GM18498 (cell line): Measurements from ENCODE around the gene PRSS35.
"Not testable (repeated sequence)": the region's sequence is repeated elsewhere in the genome, so short reads cannot be mapped to it uniquely, and the experiment has no call there.

Experiments
- ATAC-seq: cut with Tn5 transposase; IDR thresholded peaks from one replicate; pipeline ENCODE4 v1.9.1; 2021; ENCODE audit warnings: mild to moderate bottlenecking, moderate library complexity; ENCODE audit not compliant: unreplicated experiment

Gene PRSS35

GRCh38 chr6:83514866-83515466 is 2.6 kb downstream of the PRSS35 start:
- peak; percentile 48 for ATAC-seq

GRCh38 chr6:83517500-83517899 is 5.2 kb downstream of the PRSS35 start:
- ATAC-seq, result no peak

- no peak for ATAC-seq
Measured at GRCh38 chr6:83518816-83519480, 6.6 kb downstream of the PRSS35 start.

- ATAC-seq, result peak; percentile 77
Measured at GRCh38 chr6:83536034-83536646, 23.8 kb downstream of the PRSS35 start.

- no peak for ATAC-seq
Measured at GRCh38 chr6:83536647-83537589, 24.6 kb downstream of the PRSS35 start.

GRCh38 chr6:83539678-83540077 is 27.3 kb downstream of the PRSS35 start:
- no peak for ATAC-seq

- ATAC-seq, result no peak
Measured at GRCh38 chr6:83546636-83547035, 34.3 kb downstream of the PRSS35 start.

GRCh38 chr6:83550482-83550881 is 38.1 kb downstream of the PRSS35 start:
- not testable (repeated sequence) for ATAC-seq

GRCh38 chr6:83551748-83552147 is 39.4 kb downstream of the PRSS35 start:
- not testable (repeated sequence) for ATAC-seq

- no peak for ATAC-seq
Measured at GRCh38 chr6:83556871-83557270, 44.5 kb downstream of the PRSS35 start.

- no peak for ATAC-seq
Measured at GRCh38 chr6:83558975-83559374, 46.6 kb downstream of the PRSS35 start.

- ATAC-seq, result not testable (repeated sequence)
Measured at GRCh38 chr6:83571663-83572185, 59.4 kb downstream of the PRSS35 start.

GRCh38 chr6:83574783-83575182 is 62.4 kb downstream of the PRSS35 start:
- no peak for ATAC-seq
